HepG2 (cell line): ENCODE results near the gene TREH. TPM values are rescaled to one million over a fixed set of nuclear protein-coding genes. Genes with fewer than 3 reads are reported as not detected.

Experiments used
- ARID4A ChIP-seq: sonication (generic); formaldehyde crosslinking; IDR thresholded peaks from 2 replicates; pipeline ENCODE4 v1.5.0; 2020; ENCODE audit warnings: mild to moderate bottlenecking, missing genetic modification reagents, borderline replicate concordance
- FOSL2 ChIP-seq: sonication (generic); formaldehyde crosslinking; IDR thresholded peaks from 2 replicates; pipeline ENCODE4 v1.4.0; 2020; ENCODE audit warnings: missing genetic modification reagents
- HNRNPLL ChIP-seq: fragments of 200-400 bp; formaldehyde crosslinking; IDR thresholded peaks from 2 replicates; pipeline ENCODE4 v1.6.1; 2017; ENCODE audit warnings: mild to moderate bottlenecking, low read depth, low read length; ENCODE audit not compliant: poor library complexity, severe bottlenecking
- IKZF1 ChIP-seq: fragments of 450-650 bp; IDR thresholded peaks from 2 replicates; pipeline ENCODE4 v1.7.1; 2016
- JARID2 ChIP-seq: sonication (generic); formaldehyde crosslinking; IDR thresholded peaks from 2 replicates; pipeline ENCODE4 v1.8.1; 2023; ENCODE audit warnings: missing genetic modification reagents, inconsistent platforms; ENCODE audit not compliant: insufficient replicate concordance
- MAF1 ChIP-seq: sonication (generic); formaldehyde crosslinking; IDR thresholded peaks from 2 replicates; pipeline ENCODE4 v1.5.0; 2020; ENCODE audit warnings: missing genetic modification reagents, borderline replicate concordance
- MATR3 ChIP-seq: sonication (generic); formaldehyde crosslinking; IDR thresholded peaks from 2 replicates; pipeline ENCODE4 v1.4.0; 2020; ENCODE audit warnings: missing genetic modification reagents
- NFIC ChIP-seq: IDR thresholded peaks from 2 replicates; pipeline ENCODE4 v1.6.1; 2012; ENCODE audit warnings: mild to moderate bottlenecking, low read length, inconsistent platforms
- SKI ChIP-seq: fragments of 450-650 bp; IDR thresholded peaks from one replicate; pipeline ENCODE4 v1.6.1; 2018; ENCODE audit warnings: mild to moderate bottlenecking; ENCODE audit not compliant: partially characterized antibody
- TARDBP ChIP-seq: sonication (generic); formaldehyde crosslinking; IDR thresholded peaks from 2 replicates; pipeline ENCODE4 v1.8.0; 2022; ENCODE audit warnings: mild to moderate bottlenecking, missing genetic modification reagents
- TERF1 ChIP-seq: sonication (generic); formaldehyde crosslinking; IDR thresholded peaks from 2 replicates; pipeline ENCODE4 v1.8.0; 2022; ENCODE audit warnings: mild to moderate bottlenecking, missing genetic modification reagents, moderate library complexity
- THAP11 ChIP-seq: IDR thresholded peaks from 2 replicates; pipeline ENCODE4 v1.6.1; 2016; ENCODE audit warnings: missing biosample characterization, missing genetic modification reagents
- XRCC5 ChIP-seq: fragments of 200-400 bp; formaldehyde crosslinking; optimal IDR thresholded peaks from 2 replicates; pipeline ENCODE3; 2017; ENCODE audit warnings: mild to moderate bottlenecking, low read length
- ZBTB1 ChIP-seq: sonication (generic); formaldehyde crosslinking; IDR thresholded peaks from 2 replicates; pipeline ENCODE4 v1.4.0; 2020; ENCODE audit warnings: missing genetic modification reagents, borderline replicate concordance
- ZBTB10 ChIP-seq: sonication (generic); formaldehyde crosslinking; IDR thresholded peaks from 2 replicates; pipeline ENCODE4 v1.4.0; 2020; ENCODE audit warnings: missing genetic modification reagents, borderline replicate concordance
- ZNF18 ChIP-seq: sonication (generic); formaldehyde crosslinking; IDR thresholded peaks from 2 replicates; pipeline ENCODE4 v1.8.0; 2022; ENCODE audit warnings: mild to moderate bottlenecking, missing genetic modification reagents; ENCODE audit not compliant: insufficient replicate concordance
- ZNF20 ChIP-seq: sonication (generic); formaldehyde crosslinking; IDR thresholded peaks from 2 replicates; pipeline ENCODE4 v1.4.0; 2020; ENCODE audit warnings: mild to moderate bottlenecking, moderate library complexity, missing genetic modification reagents
- ZNF292 ChIP-seq: sonication (generic); formaldehyde crosslinking; IDR thresholded peaks from 2 replicates; pipeline ENCODE4 v1.8.1; 2022; ENCODE audit warnings: mild to moderate bottlenecking, low read depth, missing genetic modification reagents, borderline replicate concordance
- ZNF460 ChIP-seq: sonication (generic); formaldehyde crosslinking; IDR thresholded peaks from 2 replicates; pipeline ENCODE4 v1.5.1; 2020; ENCODE audit warnings: missing genetic modification reagents, mild to moderate bottlenecking, borderline replicate concordance
- ZNF546 ChIP-seq: sonication (generic); formaldehyde crosslinking; conservative IDR thresholded peaks from 2 replicates; pipeline ENCODE4 v1.8.1; 2023; ENCODE audit warnings: mild to moderate bottlenecking, missing genetic modification reagents
- ZNF572 ChIP-seq: sonication (generic); formaldehyde crosslinking; IDR thresholded peaks from 2 replicates; pipeline ENCODE4 v1.5.1; 2020; ENCODE audit warnings: mild to moderate bottlenecking, missing genetic modification reagents
- ZSCAN21 ChIP-seq: sonication (generic); formaldehyde crosslinking; IDR thresholded peaks from 2 replicates; pipeline ENCODE4 v1.8.0; 2022; ENCODE audit warnings: mild to moderate bottlenecking, missing genetic modification reagents, moderate library complexity, borderline replicate concordance
- polyA plus RNA-seq, 8 experiments: library from polyadenylated mRNA; depleted of rRNA in 3 of 8; stranded (reverse) in 7 of 8; unstranded in 1 of 8; fragments of >200 nt; fragmentation: Illumina TruSeq in 4 of 8; extraction: Trizol in 4 of 8; gene quantifications; 2 replicates each; pipeline versions ENCODE4 v1.2.1 to v1.2.3, GENCODE V29; 2011 to 2016; ENCODE audit warnings: low read depth in 4 of 8, missing spikeins in 1 of 8, mixed read lengths in 1 of 8; ENCODE audit not compliant: insufficient read depth in 1 of 8
- total RNA-seq, 5 experiments: library from RNA; depleted of rRNA; stranded (reverse); fragments of >200 nt; fragmentation: Illumina TruSeq; extraction: Trizol; gene quantifications; 2 replicates each; pipeline ENCODE4 v1.2.3, GENCODE V29; 2016; ENCODE audit warnings: low read depth in 1 of 5

TREH gene
- total and polyA plus RNA-seq, 2 of the 13 experiments (the other 11 are each of a cell fraction or from before 2014, with no cell fraction given), result 0.53 to 0.86 TPM

GRCh38 chr11:118679483-118679882 lies at the start of gene TREH (continued):
- TF ChIP-seq ZBTB1 (CRISPR knock-in tag), result no peak
- no peak for TF ChIP-seq SKI
- TF ChIP-seq ZNF546, result no peak
- TF ChIP-seq MATR3 (CRISPR knock-in tag), result no peak
- TF ChIP-seq IKZF1, result no peak
- no peak for TF ChIP-seq TARDBP (CRISPR knock-in tag)
- TF ChIP-seq XRCC5, result no peak
- no peak for TF ChIP-seq JARID2 (CRISPR knock-in tag)
- no peak for TF ChIP-seq ZBTB10 (CRISPR knock-in tag)
- 0 out of 2 replicates have a peak, but pooled peaks have one; percentile 20 for TF ChIP-seq ZSCAN21
- TF ChIP-seq ARID4A (CRISPR knock-in tag), result peak; percentile 52; the same call in 1 of the 2 replicates
- no peak for TF ChIP-seq THAP11 (CRISPR knock-in tag)
- no peak for TF ChIP-seq NFIC
- TF ChIP-seq HNRNPLL, result peak; percentile 27
- TF ChIP-seq ZNF20, result no peak
- no peak for TF ChIP-seq ZNF292 (CRISPR knock-in tag)
- TF ChIP-seq ZNF572 (CRISPR knock-in tag), result no peak
- no peak for TF ChIP-seq TERF1 (CRISPR knock-in tag)
- TF ChIP-seq MAF1, result no peak
- no peak for TF ChIP-seq ZNF460
- peak; percentile 24; the same call in 1 of the 2 replicates for TF ChIP-seq FOSL2 (CRISPR knock-in tag)
- no peak for TF ChIP-seq ZNF18
